K562 (cell line): Measurements from ENCODE around the gene SOCS3. TPM values are rescaled to one million over a fixed set of nuclear protein-coding genes. Genes with fewer than 3 reads are reported as not detected.

Experiments used
- ARID1B ChIP-seq: fragments of 450-650 bp; IDR thresholded peaks from 2 replicates; pipeline ENCODE4 v1.6.1; 2016; ENCODE audit warnings: antibody characterized with exemption, mild to moderate bottlenecking, inconsistent platforms
- BDP1 ChIP-seq: IDR thresholded peaks from 3 replicates; pipeline ENCODE4 v1.6.1; 2011; ENCODE audit not compliant: insufficient read length, insufficient read depth
- CEBPG ChIP-seq, 3 experiments: fragments of 200-800 bp in 1 of 3; sonication (Bioruptor generic) in 1 of 3; sonication (generic) in 1 of 3; formaldehyde crosslinking in 1 of 3; IDR thresholded peaks in 2 of 3; conservative IDR thresholded peaks in 1 of 3; 2 replicates each; pipeline versions ENCODE4 v1.6.1 to v1.8.0; 2016 to 2022; ENCODE audit warnings: missing compliant biosample characterization in 2 of 3, missing genetic modification characterization in 2 of 3, mild to moderate bottlenecking in 1 of 3, missing genetic modification reagents in 1 of 3
- GABPA ChIP-seq: fragments of 200-800 bp; sonication (Bioruptor generic); conservative IDR thresholded peaks from 2 replicates; pipeline ENCODE4 v1.6.1; 2016; ENCODE audit warnings: low read depth, missing genetic modification characterization, missing compliant biosample characterization
- YBX1 ChIP-seq: fragments of 450-650 bp; IDR thresholded peaks from 2 replicates; pipeline ENCODE4 v1.7.1; 2016; ENCODE audit warnings: mild to moderate bottlenecking
- ZFPM2 ChIP-seq: fragments of 250-450 bp; sonication (Bioruptor Pico); IDR thresholded peaks from 2 replicates; pipeline ENCODE4 v1.5.1; 2022; ENCODE audit warnings: mild to moderate bottlenecking
- ZNF785 ChIP-seq: fragments of 250-450 bp; sonication (Bioruptor Pico); IDR thresholded peaks from 2 replicates; pipeline ENCODE4 v1.4.0; 2020; ENCODE audit warnings: mild to moderate bottlenecking
- ZSCAN32 ChIP-seq: fragments of 450-650 bp; formaldehyde crosslinking; IDR thresholded peaks from 2 replicates; pipeline ENCODE4 v1.4.0; 2020; ENCODE audit warnings: mild to moderate bottlenecking, moderate library complexity
- polyA plus RNA-seq, 8 experiments: library from polyadenylated mRNA; depleted of rRNA in 4 of 8; stranded (reverse) in 5 of 8; unstranded in 3 of 8; fragments of >200 nt; fragmentation: Nextera tagmentation in 2 of 8; fragmentation: Illumina TruSeq in 1 of 8; extraction: Ambion mirVana in 2 of 8; extraction: Trizol in 1 of 8; gene quantifications; 2 replicates each; pipeline versions ENCODE4 v1.2.1 to v1.2.3, GENCODE V29; 2011 to 2014; ENCODE audit warnings: inconsistent platforms in 1 of 8, missing spikeins in 1 of 8
- total RNA-seq, 7 experiments: library from RNA; depleted of rRNA in 6 of 7; stranded (reverse); fragments of >200 nt in 6 of 7; fragmentation: Illumina TruSeq in 2 of 7; extraction: Trizol in 2 of 7; gene quantifications; 2 replicates each; pipeline versions ENCODE4 v1.2.1 to v1.2.3, GENCODE V29; 2011 to 2021; ENCODE audit warnings: low replicate concordance in 1 of 7
- TF ChIP-seq, protein P1 (sequence below): sonication (generic); formaldehyde crosslinking; IDR thresholded peaks from 2 replicates; pipeline ENCODE4 v1.8.1; 2023; ENCODE audit warnings: mild to moderate bottlenecking, missing genetic modification reagents, moderate library complexity
- TF ChIP-seq, protein P2 (sequence below): fragments of 250-450 bp; sonication (Bioruptor Pico); IDR thresholded peaks from 2 replicates; pipeline ENCODE4 v1.9.0; 2021; ENCODE audit warnings: mild to moderate bottlenecking, inconsistent platforms
- TF ChIP-seq, protein P3 (sequence below), 2 experiments: fragments of 450-650 bp; conservative IDR thresholded peaks; 2 replicates each; pipeline ENCODE4 v1.6.1; 2017; ENCODE audit warnings: mild to moderate bottlenecking in 2 of 2, moderate library complexity in 2 of 2
- TF ChIP-seq, protein P4 (sequence below): fragments of 450-650 bp; IDR thresholded peaks from 2 replicates; pipeline ENCODE4 v1.6.1; 2016; ENCODE audit warnings: mild to moderate bottlenecking
- TF ChIP-seq, protein P5 (sequence below), 2 experiments: fragments of 450-650 bp in 1 of 2; sonication (generic) in 1 of 2; formaldehyde crosslinking in 1 of 2; IDR thresholded peaks in 1 of 2; conservative IDR thresholded peaks in 1 of 2; 2 replicates each; pipeline versions ENCODE4 v1.6.1 to v1.8.1; 2016 to 2023; ENCODE audit warnings: mild to moderate bottlenecking in 2 of 2, moderate library complexity in 2 of 2, inconsistent platforms in 1 of 2, missing genetic modification reagents in 1 of 2

SOCS3 gene
- total and polyA plus RNA-seq, 9 of the 15 experiments (the other 6 are each of a cell fraction or from before 2014, with no cell fraction given), result 0.56 to 38.9 (median 13.7) TPM

DNA sequence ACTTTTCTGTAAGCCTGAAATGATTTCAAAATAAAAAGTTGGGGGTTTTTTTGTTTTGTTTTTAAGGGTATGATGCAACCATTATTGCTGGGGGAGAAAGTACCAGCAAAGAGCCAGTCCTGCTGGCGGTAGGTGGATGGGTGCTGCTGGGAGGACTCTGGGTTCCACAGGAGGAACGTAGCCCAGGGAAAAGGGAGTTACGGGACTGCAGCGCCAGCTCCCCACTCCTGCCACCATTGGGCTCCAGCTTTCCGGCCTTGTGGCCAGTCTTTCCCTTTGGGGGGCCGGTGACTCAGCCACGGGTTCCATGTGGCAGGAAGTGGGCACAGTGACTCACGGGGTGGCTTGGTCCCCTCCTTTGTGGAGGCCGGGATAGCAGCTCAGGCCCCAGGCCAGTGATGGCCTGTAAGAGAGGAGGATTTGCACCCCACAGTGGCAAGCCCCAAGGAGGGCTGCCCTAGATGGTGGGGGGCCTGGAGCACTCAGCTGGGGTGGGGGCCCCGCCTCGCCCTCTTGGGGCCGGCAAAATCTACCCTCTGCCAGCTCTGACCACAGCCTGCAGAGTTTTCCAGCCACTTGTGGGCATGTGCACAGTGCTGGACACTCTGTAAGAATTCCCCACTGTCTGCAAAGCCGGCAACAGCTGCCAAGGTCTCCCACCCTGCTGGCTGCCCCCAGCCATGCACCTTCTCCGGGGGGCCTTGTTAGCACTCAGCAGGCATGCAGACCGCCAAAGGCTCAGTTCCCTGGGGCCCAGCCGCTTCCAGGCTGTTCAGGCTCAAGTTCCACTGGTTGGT is 30.4 kb downstream of the SOCS3 start (continued):
- TF ChIP-seq, protein P1, sequence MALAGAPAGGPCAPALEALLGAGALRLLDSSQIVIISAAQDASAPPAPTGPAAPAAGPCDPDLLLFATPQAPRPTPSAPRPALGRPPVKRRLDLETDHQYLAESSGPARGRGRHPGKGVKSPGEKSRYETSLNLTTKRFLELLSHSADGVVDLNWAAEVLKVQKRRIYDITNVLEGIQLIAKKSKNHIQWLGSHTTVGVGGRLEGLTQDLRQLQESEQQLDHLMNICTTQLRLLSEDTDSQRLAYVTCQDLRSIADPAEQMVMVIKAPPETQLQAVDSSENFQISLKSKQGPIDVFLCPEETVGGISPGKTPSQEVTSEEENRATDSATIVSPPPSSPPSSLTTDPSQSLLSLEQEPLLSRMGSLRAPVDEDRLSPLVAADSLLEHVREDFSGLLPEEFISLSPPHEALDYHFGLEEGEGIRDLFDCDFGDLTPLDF (CRISPR knock-in tag), result no peak
- TF ChIP-seq, protein P2, sequence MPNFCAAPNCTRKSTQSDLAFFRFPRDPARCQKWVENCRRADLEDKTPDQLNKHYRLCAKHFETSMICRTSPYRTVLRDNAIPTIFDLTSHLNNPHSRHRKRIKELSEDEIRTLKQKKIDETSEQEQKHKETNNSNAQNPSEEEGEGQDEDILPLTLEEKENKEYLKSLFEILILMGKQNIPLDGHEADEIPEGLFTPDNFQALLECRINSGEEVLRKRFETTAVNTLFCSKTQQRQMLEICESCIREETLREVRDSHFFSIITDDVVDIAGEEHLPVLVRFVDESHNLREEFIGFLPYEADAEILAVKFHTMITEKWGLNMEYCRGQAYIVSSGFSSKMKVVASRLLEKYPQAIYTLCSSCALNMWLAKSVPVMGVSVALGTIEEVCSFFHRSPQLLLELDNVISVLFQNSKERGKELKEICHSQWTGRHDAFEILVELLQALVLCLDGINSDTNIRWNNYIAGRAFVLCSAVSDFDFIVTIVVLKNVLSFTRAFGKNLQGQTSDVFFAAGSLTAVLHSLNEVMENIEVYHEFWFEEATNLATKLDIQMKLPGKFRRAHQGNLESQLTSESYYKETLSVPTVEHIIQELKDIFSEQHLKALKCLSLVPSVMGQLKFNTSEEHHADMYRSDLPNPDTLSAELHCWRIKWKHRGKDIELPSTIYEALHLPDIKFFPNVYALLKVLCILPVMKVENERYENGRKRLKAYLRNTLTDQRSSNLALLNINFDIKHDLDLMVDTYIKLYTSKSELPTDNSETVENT, result no peak
- no peak for TF ChIP-seq CEBPG (CRISPR knock-in tag; IDR thresholded peaks at IDR 0.05)
- TF ChIP-seq CEBPG (tag; conservative IDR thresholded peaks at IDR 0.05 in 1 of 2, IDR thresholded peaks at IDR 0.05 in 1 of 2), result peak; percentile 82 to 87
- peak; percentile 29; the same call in 1 of the 2 replicates for TF ChIP-seq ARID1B
- TF ChIP-seq, protein P3, sequence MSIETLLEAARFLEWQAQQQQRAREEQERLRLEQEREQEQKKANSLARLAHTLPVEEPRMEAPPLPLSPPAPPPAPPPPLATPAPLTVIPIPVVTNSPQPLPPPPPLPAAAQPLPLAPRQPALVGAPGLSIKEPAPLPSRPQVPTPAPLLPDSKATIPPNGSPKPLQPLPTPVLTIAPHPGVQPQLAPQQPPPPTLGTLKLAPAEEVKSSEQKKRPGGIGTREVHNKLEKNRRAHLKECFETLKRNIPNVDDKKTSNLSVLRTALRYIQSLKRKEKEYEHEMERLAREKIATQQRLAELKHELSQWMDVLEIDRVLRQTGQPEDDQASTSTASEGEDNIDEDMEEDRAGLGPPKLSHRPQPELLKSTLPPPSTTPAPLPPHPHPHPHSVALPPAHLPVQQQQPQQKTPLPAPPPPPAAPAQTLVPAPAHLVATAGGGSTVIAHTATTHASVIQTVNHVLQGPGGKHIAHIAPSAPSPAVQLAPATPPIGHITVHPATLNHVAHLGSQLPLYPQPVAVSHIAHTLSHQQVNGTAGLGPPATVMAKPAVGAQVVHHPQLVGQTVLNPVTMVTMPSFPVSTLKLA (conservative IDR thresholded peaks at IDR 0.05), result no peak
- TF ChIP-seq ZFPM2 (CRISPR knock-in tag), result no peak
- TF ChIP-seq, protein P4, sequence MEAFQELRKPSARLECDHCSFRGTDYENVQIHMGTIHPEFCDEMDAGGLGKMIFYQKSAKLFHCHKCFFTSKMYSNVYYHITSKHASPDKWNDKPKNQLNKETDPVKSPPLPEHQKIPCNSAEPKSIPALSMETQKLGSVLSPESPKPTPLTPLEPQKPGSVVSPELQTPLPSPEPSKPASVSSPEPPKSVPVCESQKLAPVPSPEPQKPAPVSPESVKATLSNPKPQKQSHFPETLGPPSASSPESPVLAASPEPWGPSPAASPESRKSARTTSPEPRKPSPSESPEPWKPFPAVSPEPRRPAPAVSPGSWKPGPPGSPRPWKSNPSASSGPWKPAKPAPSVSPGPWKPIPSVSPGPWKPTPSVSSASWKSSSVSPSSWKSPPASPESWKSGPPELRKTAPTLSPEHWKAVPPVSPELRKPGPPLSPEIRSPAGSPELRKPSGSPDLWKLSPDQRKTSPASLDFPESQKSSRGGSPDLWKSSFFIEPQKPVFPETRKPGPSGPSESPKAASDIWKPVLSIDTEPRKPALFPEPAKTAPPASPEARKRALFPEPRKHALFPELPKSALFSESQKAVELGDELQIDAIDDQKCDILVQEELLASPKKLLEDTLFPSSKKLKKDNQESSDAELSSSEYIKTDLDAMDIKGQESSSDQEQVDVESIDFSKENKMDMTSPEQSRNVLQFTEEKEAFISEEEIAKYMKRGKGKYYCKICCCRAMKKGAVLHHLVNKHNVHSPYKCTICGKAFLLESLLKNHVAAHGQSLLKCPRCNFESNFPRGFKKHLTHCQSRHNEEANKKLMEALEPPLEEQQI, result no peak
- TF ChIP-seq BDP1, result no peak
- TF ChIP-seq ZNF785, result no peak
- no peak for TF ChIP-seq YBX1
- peak; percentile 13; the same call in 1 of the 2 replicates for TF ChIP-seq ZSCAN32 (CRISPR knock-in tag)
- TF ChIP-seq, protein P5, sequence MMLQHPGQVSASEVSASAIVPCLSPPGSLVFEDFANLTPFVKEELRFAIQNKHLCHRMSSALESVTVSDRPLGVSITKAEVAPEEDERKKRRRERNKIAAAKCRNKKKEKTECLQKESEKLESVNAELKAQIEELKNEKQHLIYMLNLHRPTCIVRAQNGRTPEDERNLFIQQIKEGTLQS (IDR thresholded peaks at IDR 0.05), result peak; percentile 69
- TF ChIP-seq, protein P5 (CRISPR knock-in tag; conservative IDR thresholded peaks at IDR 0.05), result no peak
- peak; percentile 43; the same call in 1 of the 2 replicates for TF ChIP-seq GABPA (tag)
